GM04504 (cell line): ENCODE data around the gene ENO2.
A peak's percentile ranks its signal among the peaks of the same experiment; 100 is the strongest.

ENCODE experiments used
- DNase-seq: peaks from one replicate; pipeline ENCODE4 v3.0.0-alpha.2; 2012; ENCODE audit warnings: low read depth

Gene ENO2

GRCh38 chr12:6960593-6961277, 46.4 kb downstream of the ENO2 start:
- DNase-seq: no peak

- no peak for DNase-seq
These were observed 46.9 kb downstream of the ENO2 start for GRCh38 chr12:6961278-6961694.

- no peak for DNase-seq
These were observed 47.4 kb downstream of the ENO2 start for GRCh38 chr12:6961695-6962284.

GRCh38 chr12:6962285-6963015, 48.1 kb downstream of the ENO2 start:
- no peak for DNase-seq

GRCh38 chr12:6963016-6963731, 48.8 kb downstream of the ENO2 start:
- no peak for DNase-seq

GRCh38 chr12:6963791-6964413, 49.5 kb downstream of the ENO2 start:
- DNase-seq: no peak

GRCh38 chr12:6964605-6965025, 50.2 kb downstream of the ENO2 start:
- DNase-seq: no peak

GRCh38 chr12:6965026-6965661, 50.8 kb downstream of the ENO2 start:
- DNase-seq: peak; percentile 55

- no peak for DNase-seq
These were observed 51.3 kb downstream of the ENO2 start for GRCh38 chr12:6965714-6966113.

GRCh38 chr12:6966351-6966750, 52.0 kb downstream of the ENO2 start:
- no peak for DNase-seq

GRCh38 chr12:6967651-6968100, 53.3 kb downstream of the ENO2 start:
- DNase-seq: no peak

GRCh38 chr12:6968426-6968825, 54.0 kb downstream of the ENO2 start:
- no peak for DNase-seq

- DNase-seq: no peak
These were observed 55.7 kb downstream of the ENO2 start for GRCh38 chr12:6970096-6970527.
